Spleen (tissue), 11 donors: Measurements from ENCODE around the gene GLP1R. TPM values are rescaled to one million over a fixed set of nuclear protein-coding genes. Genes with fewer than 3 reads are reported as not detected.

ENCODE experiments used
- DNase-seq: peaks from one replicate; pipeline ENCODE4 v3.0.0-alpha.2; 2020
- H3K27ac ChIP-seq, 8 donors: fragments of 200-600 bp; sonication (generic) in 7 of 8; 1 replicate in 4 of 8; 2 replicates in 4 of 8; pipeline versions ENCODE4 v1.5.0 to v1.8.0; 2016 to 2021; ENCODE audit warnings: inconsistent platforms in 4 of 8, mild to moderate bottlenecking in 4 of 8, moderate library complexity in 1 of 8
- H3K27me3 ChIP-seq, 7 donors: fragments of 200-600 bp; sonication (generic) in 6 of 7; replicated peaks in 1 of 7; 1 replicate in 4 of 7; 2 replicates in 3 of 7; pipeline versions ENCODE4 v1.5.0 to v1.8.0; 2016 to 2021; ENCODE audit warnings: inconsistent platforms in 3 of 7, mild to moderate bottlenecking in 1 of 7
- H3K36me3 ChIP-seq, 6 donors: fragments of 200-600 bp; sonication (generic) in 5 of 6; 1 replicate in 4 of 6; 2 replicates in 2 of 6; pipeline versions ENCODE4 v1.5.0 to v1.8.0; 2016 to 2021; ENCODE audit warnings: inconsistent platforms in 2 of 6
- H3K4me1 ChIP-seq, 6 donors: fragments of 200-600 bp; sonication (generic) in 5 of 6; 1 replicate in 3 of 6; 2 replicates in 3 of 6; pipeline versions ENCODE4 v1.5.0 to v1.8.0; 2016 to 2021; ENCODE audit warnings: inconsistent platforms in 3 of 6
- H3K4me3 ChIP-seq, 8 donors: fragments of 200-600 bp; sonication (generic) in 7 of 8; 1 replicate in 4 of 8; 2 replicates in 4 of 8; pipeline versions ENCODE4 v1.5.0 to v1.8.0; 2016 to 2021; ENCODE audit warnings: inconsistent platforms in 4 of 8, mild to moderate bottlenecking in 4 of 8, moderate library complexity in 2 of 8
- H3K9me3 ChIP-seq, 8 donors: fragments of 200-600 bp; sonication (generic) in 7 of 8; 1 replicate in 4 of 8; 2 replicates in 4 of 8; pipeline versions ENCODE4 v1.5.0 to v1.8.0; 2016 to 2021; ENCODE audit warnings: inconsistent platforms in 4 of 8
- CTCF ChIP-seq, 11 experiments: fragments of 200-600 bp in 7 of 11; fragments of 450-650 bp in 4 of 11; sonication (generic) in 4 of 11; IDR thresholded peaks in 8 of 11; conservative IDR thresholded peaks in 3 of 11; 1 replicate in 7 of 11; 2 replicates in 4 of 11; pipeline versions ENCODE4 v1.4.0 to v1.8.0; 2016 to 2021; ENCODE audit warnings: antibody characterized with exemption in 11 of 11, inconsistent platforms in 4 of 11, mild to moderate bottlenecking in 1 of 11
- POLR2A ChIP-seq, 3 donors: fragments of 450-650 bp; IDR thresholded peaks; one replicate each; pipeline ENCODE4 v1.5.1; 2017; ENCODE audit warnings: antibody characterized with exemption in 3 of 3, mild to moderate bottlenecking in 1 of 3
- POLR2AphosphoS5 ChIP-seq, 3 donors: sonication (generic); formaldehyde crosslinking; IDR thresholded peaks; one replicate each; pipeline ENCODE4 v1.5.1; 2017; ENCODE audit warnings: antibody characterized with exemption in 3 of 3
- WGBS, 5 donors: extraction: QIAGEN DNeasy Blood & Tissue Kit in 3 of 5; methylation state at CpG; one replicate each; pipeline versions ENCODE4 v1.1.5 to v1.1.7; 2013 to 2018; 5-methylcytosine and 5-hydroxymethylcytosine counted together
- intact Hi-C: fragments of 100-400 bp; cut with DNase I; formaldehyde crosslinking; loops from one replicate; pipeline ENCODE4 v1.15.0; 2023; ENCODE audit warnings: low total_unique reads
- polyA plus RNA-seq, 3 donors: library from polyadenylated mRNA; stranded (reverse); fragments of 200-250 nt; gene quantifications; one replicate each; pipeline ENCODE4 v1.2.1, GENCODE V29; 2013
- total RNA-seq, 7 donors: library from RNA; depleted of rRNA in 3 of 7; stranded (reverse); fragments of >200 nt in 3 of 7; fragmentation: NEBNext Ultra II Directional in 4 of 7; extraction: Animal tissue kit (Norgen Biotek cat#: 25700) in 4 of 7; gene quantifications; one replicate each; pipeline versions ENCODE4 v1.1.0 to v1.2.1, GENCODE V29; 2016 to 2021
- donor health status: healthy with polysubstance abuse.
- donor health status: DM: no; HTN: no; CAD: no; lungs with moderate emphysema.
- donor health status: DM: no; HTN: no; CAD: no.
- donor health status: Bipolar disorder and iron deficiency.
- donor health status: healthy.
- donor health status: DM: no; HTN: no; CAD: no.
- donor health status: DM: yes; HTN: yes; CAD: no.

GLP1R gene
- total and polyA plus RNA-seq, 10 donors = 0.11 TPM; not detected in 9

GRCh38 chr6:39021041-39021440 lies 27.5 kb upstream of the GLP1R start:
- no peak for TF ChIP-seq CTCF (IDR thresholded peaks at IDR 0.05 in 8 of 11, conservative IDR thresholded peaks at IDR 0.05 in 3 of 11)
- TF ChIP-seq POLR2AphosphoS5 (IDR thresholded peaks at IDR 0.05) = no peak
- no peak for TF ChIP-seq POLR2A (IDR thresholded peaks at IDR 0.05)
- H3K9me3 ChIP-seq = no peaks in the 10 kb centered on the region
- H3K4me1 ChIP-seq = no peaks in the 10 kb centered on the region
- WGBS, 5 donors = 59 to 85% (median 82%) methylated on average over 2 of the region's 2 CpGs
- no peak overlapping the region for H3K27ac ChIP-seq
- intact Hi-C loops = no loop called here
- H3K36me3 ChIP-seq = no peaks in the 10 kb centered on the region
- H3K27me3 ChIP-seq = peaks cover 0 to 44% (median 0%) of the 10 kb centered on the region in 7 donors
- H3K4me3 ChIP-seq = no peak overlapping the region
- DNase-seq = no peak

- intact Hi-C loops = no loop called here
- Histone ChIP-seq H3K27me3 (peaks cover 0 to 46% (median 0%) of the 10 kb centered on the region in 7 donors), H3K4me1 (no peaks in the 10 kb centered on the region), H3K9me3 (no peaks in the 10 kb centered on the region), H3K27ac (no peak overlapping the region), H3K36me3 (no peaks in the 10 kb centered on the region), H3K4me3 (no peak overlapping the region)
- WGBS, 5 donors = 47 to 84% (median 69%) methylated on average over 1 of the region's 1 CpG
- no peak for TF ChIP-seq CTCF (IDR thresholded peaks at IDR 0.05 in 8 of 11, conservative IDR thresholded peaks at IDR 0.05 in 3 of 11)
- no peak for TF ChIP-seq POLR2AphosphoS5 (IDR thresholded peaks at IDR 0.05)
- no peak for TF ChIP-seq POLR2A (IDR thresholded peaks at IDR 0.05)
- DNase-seq = no peak
Measured at GRCh38 chr6:39021779-39022178, 26.8 kb upstream of the GLP1R start.

- Histone ChIP-seq H3K27me3 (peaks cover 0 to 41% (median 3%) of the 10 kb centered on the region in 7 donors), H3K4me1 (no peaks in the 10 kb centered on the region), H3K4me3 (no peak overlapping the region), H3K27ac (no peak overlapping the region), H3K36me3 (no peaks in the 10 kb centered on the region), H3K9me3 (no peaks in the 10 kb centered on the region)
- 34 to 48% (median 42%) methylated on average over 3 of the region's 3 CpGs for WGBS, 5 donors
- intact Hi-C loops = no loop called here
- no peak for DNase-seq
- TF ChIP-seq CTCF (IDR thresholded peaks at IDR 0.05 in 8 of 11, conservative IDR thresholded peaks at IDR 0.05 in 3 of 11) (no peak), POLR2AphosphoS5 (IDR thresholded peaks at IDR 0.05) (no peak), POLR2A (IDR thresholded peaks at IDR 0.05) (no peak)
Measured at GRCh38 chr6:39026175-39026574, 22.4 kb upstream of the GLP1R start.

- DNase-seq = no peak
- Histone ChIP-seq H3K36me3 (no peaks in the 10 kb centered on the region), H3K4me3 (no peak overlapping the region), H3K27me3 (peaks cover 0 to 41% (median 6%) of the 10 kb centered on the region in 7 donors), H3K4me1 (no peaks in the 10 kb centered on the region), H3K9me3 (no peaks in the 10 kb centered on the region), H3K27ac (no peak overlapping the region)
- no peak for TF ChIP-seq POLR2A (IDR thresholded peaks at IDR 0.05)
- TF ChIP-seq CTCF (IDR thresholded peaks at IDR 0.05 in 8 of 11, conservative IDR thresholded peaks at IDR 0.05 in 3 of 11) = peak in 10 of 11 experiments; percentile 20 to 71 (median 56)
- TF ChIP-seq POLR2AphosphoS5 (IDR thresholded peaks at IDR 0.05) = no peak
- 71 to 81% (median 76%) methylated on average over 13 of the region's 13 CpGs for WGBS, 5 donors
- intact Hi-C loops = no loop called here
Measured at GRCh38 chr6:39029156-39030011, 19.2 kb upstream of the GLP1R start.
